ACC112 (cell line): ENCODE measurements around the gene PPFIA3.

Experiments
- H2AFZ ChIP-seq: fragments of 200-600 bp; sonication (generic); one replicate; pipeline ENCODE4 v1.6.0; 2017; ENCODE audit warnings: antibody characterized with exemption, low read length; ENCODE audit not compliant: unreplicated experiment
- H3K27ac ChIP-seq: fragments of 200-600 bp; sonication (generic); 2 replicates; pipeline ENCODE4 v1.5.1; 2014; ENCODE audit warnings: low read depth, mild to moderate bottlenecking, antibody characterized with exemption, low read length, moderate library complexity
- H3K27me3 ChIP-seq: fragments of 200-600 bp; sonication (generic); 2 replicates; pipeline ENCODE4 v1.6.1; 2014; ENCODE audit warnings: mild to moderate bottlenecking, antibody characterized with exemption, low read length, moderate library complexity, mixed read lengths; ENCODE audit not compliant: insufficient read depth
- H3K36me3 ChIP-seq: fragments of 200-600 bp; sonication (generic); 2 replicates; pipeline ENCODE4 v1.6.1; 2016; ENCODE audit warnings: mild to moderate bottlenecking, antibody characterized with exemption, low read length, moderate library complexity, mixed read lengths; ENCODE audit not compliant: insufficient read depth
- H3K4me1 ChIP-seq: fragments of 200-600 bp; sonication (generic); one replicate; pipeline ENCODE4 v1.6.1; 2016; ENCODE audit warnings: low read length, mixed read lengths; ENCODE audit not compliant: insufficient read depth, unreplicated experiment, control insufficient read depth
- H3K4me3 ChIP-seq: fragments of 200-600 bp; sonication (generic); 2 replicates; pipeline ENCODE4 v1.5.1; 2014; ENCODE audit warnings: mild to moderate bottlenecking, low read depth, low read length
- H3K79me2 ChIP-seq: fragments of 200-600 bp; sonication (generic); one replicate; pipeline ENCODE4 v1.6.0; 2016; ENCODE audit warnings: low read length; ENCODE audit not compliant: control insufficient read depth, unreplicated experiment, insufficient read depth

The PPFIA3 gene

DNA sequence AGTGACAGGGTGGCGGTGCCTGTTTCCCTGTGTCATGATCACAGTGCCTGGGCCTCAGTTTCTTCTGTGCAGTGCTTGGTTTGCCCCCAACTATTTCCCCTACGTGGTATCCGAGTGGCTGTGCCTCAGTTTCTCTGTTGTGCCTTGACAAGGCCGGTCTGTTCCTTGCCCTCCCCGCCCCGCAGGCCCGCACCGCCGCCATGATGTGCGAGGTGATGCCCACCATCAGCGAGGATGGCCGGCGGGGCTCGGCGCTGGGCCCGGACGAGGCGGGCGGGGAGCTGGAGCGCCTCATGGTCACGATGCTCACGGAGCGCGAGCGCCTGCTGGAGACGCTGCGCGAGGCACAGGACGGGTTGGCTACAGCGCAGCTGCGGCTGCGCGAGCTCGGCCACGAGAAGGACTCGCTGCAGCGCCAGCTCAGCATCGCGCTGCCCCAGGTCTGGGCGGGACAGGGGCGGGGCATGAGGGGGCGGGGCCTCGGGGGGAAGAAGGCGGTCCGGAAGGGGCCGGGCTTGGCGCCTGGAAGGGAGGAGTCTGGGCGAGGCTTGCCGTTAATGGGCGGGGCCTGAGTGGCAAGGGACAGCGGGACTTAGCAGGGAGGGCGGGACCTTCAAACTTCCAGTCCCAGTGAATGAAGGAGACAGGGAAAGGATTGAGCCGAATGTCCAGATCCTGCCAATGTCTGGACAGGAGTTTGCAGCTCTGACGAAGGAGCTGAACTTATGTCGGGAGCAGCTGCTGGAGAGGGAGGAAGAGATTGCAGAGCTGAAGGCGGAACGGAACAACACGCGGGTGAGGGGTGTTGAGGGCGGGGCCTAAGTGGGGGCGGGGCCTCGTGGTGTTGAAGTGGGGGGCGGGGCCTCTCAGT, 8.6 kb downstream of the PPFIA3 start:
- H3K27ac ChIP-seq: peak overlapping the region; percentile 17; the same call in 1 of the 2 replicates
- H3K79me2 ChIP-seq: no peaks in the 10 kb centered on the region
- peak overlapping the region; percentile 70 for H3K4me3 ChIP-seq
- H3K27me3 ChIP-seq: no peaks in the 10 kb centered on the region
- no peaks in the 10 kb centered on the region for H3K4me1 ChIP-seq
- H2AFZ ChIP-seq: peak overlapping the region; percentile 72
- H3K36me3 ChIP-seq: no peaks in the 10 kb centered on the region

DNA sequence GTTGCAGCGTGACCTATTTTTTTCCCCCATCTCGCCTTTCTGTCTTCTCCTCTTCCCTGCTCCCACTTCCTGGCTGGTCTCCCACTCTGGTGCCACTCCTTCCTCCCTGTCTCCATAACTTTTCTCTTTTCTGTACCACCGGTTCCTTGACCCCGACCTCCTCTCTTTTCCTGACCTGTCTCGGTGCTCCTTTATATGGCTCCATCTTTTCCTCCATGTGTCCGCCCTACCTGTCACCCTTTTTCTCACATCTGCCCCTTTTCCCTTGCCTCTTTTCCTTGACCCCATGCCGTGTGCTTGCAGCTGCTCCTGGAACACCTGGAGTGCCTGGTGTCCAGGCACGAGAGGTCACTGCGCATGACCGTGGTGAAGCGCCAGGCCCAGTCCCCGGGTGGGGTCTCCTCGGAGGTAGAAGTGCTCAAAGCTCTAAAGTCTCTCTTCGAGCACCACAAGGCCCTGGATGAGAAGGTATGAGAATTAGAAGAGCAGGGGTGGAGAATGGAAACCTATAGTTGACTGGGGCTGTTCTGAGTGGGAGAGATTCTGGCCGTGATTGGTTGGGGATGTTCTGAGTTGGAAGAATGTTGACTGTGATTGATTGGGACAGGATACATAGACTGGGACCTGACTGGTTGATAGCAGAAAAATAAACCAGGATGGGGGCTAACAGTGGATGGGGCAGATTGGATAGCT, 9.3 kb downstream of the PPFIA3 start:
- H3K27ac ChIP-seq: no peak overlapping the region

DNA sequence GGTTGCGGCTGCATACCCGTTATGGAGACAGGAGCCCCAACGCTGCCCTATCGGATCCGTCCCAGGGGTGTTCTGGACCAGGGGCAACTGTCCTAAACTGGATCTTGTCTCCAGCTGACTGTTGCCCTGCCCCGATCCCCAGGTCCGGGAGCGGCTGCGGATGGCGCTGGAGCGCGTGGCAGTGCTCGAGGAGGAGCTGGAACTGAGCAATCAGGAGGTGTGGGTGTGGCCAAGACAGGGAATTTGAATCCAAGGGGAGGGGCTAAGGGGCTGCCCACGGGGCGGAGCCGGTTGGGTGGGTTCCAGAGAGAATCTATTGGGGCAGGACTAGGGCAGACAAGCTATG, 9.9 kb downstream of the PPFIA3 start:
- no peaks in the 10 kb centered on the region for H3K27me3 ChIP-seq
- H3K4me1 ChIP-seq: no peaks in the 10 kb centered on the region
- no peak overlapping the region for H3K27ac ChIP-seq
- H2AFZ ChIP-seq: no peak overlapping the region
- H3K79me2 ChIP-seq: no peaks in the 10 kb centered on the region
- no peak overlapping the region for H3K4me3 ChIP-seq
- no peaks in the 10 kb centered on the region for H3K36me3 ChIP-seq

More for the DNA sequence above, 9.3 kb downstream of the PPFIA3 start:
- Histone ChIP-seq H3K4me3 (peak overlapping the region; percentile 70), H3K36me3 (no peaks in the 10 kb centered on the region), H3K4me1 (no peaks in the 10 kb centered on the region), H3K79me2 (no peaks in the 10 kb centered on the region), H2AFZ (no peak overlapping the region), H3K27me3 (no peaks in the 10 kb centered on the region)

DNA sequence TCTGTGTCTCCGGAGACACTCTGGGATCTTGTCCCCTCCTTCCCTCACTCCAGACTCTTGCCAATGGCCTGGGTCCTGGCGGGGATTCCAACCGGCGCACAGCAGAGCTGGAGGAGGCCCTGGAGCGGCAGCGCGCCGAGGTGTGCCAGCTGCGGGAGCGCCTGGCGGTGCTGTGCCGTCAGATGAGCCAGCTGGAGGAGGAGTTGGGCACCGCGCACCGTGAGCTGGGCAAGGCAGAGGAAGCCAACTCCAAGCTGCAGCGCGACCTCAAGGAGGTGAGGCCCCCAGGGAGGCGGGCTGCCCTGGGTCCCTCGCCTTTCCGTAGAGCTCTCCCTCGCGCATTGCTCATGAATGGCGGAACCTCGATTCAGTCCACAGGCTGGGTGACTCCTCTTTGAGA, 11.0 kb downstream of the PPFIA3 start:
- H3K36me3 ChIP-seq: no peaks in the 10 kb centered on the region
- no peak overlapping the region for H3K27ac ChIP-seq
- H3K79me2 ChIP-seq: no peaks in the 10 kb centered on the region
- H3K27me3 ChIP-seq: no peaks in the 10 kb centered on the region
- H3K4me1 ChIP-seq: no peaks in the 10 kb centered on the region
- H2AFZ ChIP-seq: no peak overlapping the region
- H3K4me3 ChIP-seq: no peak overlapping the region

DNA sequence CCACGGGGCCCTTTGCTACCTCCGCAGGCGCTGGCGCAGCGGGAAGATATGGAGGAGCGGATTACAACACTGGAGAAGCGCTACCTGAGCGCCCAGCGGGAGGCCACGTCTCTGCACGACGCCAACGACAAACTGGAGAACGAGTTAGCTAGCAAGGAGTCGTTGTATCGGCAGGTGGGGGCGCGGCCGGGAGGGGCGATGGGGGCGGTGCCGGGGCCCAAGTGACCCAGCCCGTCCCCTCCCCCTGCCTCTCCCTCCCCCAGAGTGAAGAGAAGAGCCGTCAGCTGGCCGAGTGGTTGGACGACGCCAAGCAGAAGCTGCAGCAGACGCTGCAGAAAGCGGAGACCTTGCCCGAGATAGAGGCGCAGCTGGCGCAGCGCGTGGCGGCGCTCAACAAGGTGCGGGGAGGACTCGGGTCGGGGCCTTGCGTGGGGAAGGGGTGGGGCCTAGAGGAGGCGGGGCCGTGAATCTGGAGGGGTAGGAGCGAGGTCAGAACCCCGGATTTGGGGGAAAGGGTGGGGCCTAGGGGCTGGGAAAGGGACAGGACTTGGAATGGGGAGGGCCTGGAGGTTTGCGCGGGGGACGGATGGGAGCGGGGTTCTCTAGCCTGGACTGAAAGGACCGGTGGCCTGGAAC, 13.7 kb downstream of the PPFIA3 start:
- Histone ChIP-seq H3K4me3 (peak overlapping the region; percentile 17; the same call in 1 of the 2 replicates), H3K36me3 (no peaks in the 10 kb centered on the region), H2AFZ (no peak overlapping the region), H3K27ac (no peak overlapping the region), H3K79me2 (no peaks in the 10 kb centered on the region), H3K27me3 (no peaks in the 10 kb centered on the region), H3K4me1 (no peaks in the 10 kb centered on the region)

DNA sequence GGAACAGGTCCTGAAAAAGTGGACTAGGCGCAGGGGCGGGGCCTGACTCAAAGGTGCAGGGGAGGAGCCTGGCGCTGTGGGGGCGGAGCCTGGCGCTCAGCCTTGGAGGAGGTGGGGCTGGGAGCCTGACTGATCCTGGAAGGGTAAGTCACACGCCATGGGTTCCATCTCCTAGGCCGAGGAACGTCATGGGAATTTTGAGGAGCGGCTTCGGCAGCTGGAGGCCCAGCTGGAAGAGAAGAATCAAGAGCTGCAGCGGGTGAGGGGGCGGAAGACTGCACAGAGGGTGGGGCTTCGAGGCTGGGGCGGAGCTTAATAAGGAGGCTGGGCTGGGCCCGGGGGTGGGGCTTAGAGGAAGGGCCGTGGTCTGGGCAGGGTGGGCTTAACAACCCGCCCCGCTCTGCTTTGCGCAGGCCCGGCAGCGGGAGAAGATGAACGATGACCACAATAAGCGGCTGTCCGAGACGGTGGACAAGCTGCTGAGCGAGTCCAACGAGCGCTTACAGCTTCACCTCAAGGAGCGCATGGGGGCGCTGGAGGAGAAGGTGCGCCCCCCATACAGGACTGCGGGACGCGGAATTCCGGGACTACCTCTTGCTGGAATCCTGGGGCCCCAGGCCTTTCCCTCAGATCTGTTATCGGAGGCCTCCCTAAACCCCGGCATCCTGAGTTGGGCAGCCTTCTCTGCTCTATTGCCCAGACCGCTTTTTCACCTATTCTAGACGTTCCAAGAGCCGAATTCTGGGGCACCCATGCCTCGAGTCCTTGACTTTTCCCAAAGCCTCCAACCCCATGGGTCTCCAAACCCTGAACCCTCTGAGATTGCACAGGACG, 14.5 kb downstream of the PPFIA3 start:
- no peaks in the 10 kb centered on the region for H3K27me3 ChIP-seq
- no peaks in the 10 kb centered on the region for H3K36me3 ChIP-seq
- no peak overlapping the region for H3K27ac ChIP-seq
- peak overlapping the region; percentile 17; the same call in 1 of the 2 replicates for H3K4me3 ChIP-seq
- no peak overlapping the region for H2AFZ ChIP-seq
- H3K4me1 ChIP-seq: no peaks in the 10 kb centered on the region
- no peaks in the 10 kb centered on the region for H3K79me2 ChIP-seq

DNA sequence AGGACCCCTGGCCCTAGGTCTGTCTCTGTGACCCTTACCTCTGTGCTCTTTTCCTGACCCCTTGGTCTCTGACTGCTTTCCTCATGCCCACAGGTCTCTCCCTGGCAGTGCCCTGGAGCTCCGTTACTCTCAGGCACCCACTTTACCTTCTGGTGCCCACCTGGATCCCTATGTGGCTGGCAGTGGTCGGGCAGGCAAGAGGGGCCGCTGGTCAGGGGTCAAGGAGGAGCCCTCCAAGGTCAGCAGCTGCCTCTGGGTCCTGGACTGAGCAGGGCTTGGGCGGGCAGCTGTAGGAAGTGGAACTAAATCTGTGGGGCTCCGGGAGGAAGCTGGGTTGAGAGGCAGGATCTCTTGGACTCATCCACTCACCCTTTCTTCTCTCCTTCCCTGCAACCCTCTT, 16.3 kb downstream of the PPFIA3 start:
- Histone ChIP-seq H3K79me2 (no peaks in the 10 kb centered on the region), H3K27ac (no peak overlapping the region), H3K27me3 (no peaks in the 10 kb centered on the region), H3K4me1 (no peaks in the 10 kb centered on the region), H3K4me3 (no peak overlapping the region), H2AFZ (no peak overlapping the region), H3K36me3 (no peaks in the 10 kb centered on the region)

DNA sequence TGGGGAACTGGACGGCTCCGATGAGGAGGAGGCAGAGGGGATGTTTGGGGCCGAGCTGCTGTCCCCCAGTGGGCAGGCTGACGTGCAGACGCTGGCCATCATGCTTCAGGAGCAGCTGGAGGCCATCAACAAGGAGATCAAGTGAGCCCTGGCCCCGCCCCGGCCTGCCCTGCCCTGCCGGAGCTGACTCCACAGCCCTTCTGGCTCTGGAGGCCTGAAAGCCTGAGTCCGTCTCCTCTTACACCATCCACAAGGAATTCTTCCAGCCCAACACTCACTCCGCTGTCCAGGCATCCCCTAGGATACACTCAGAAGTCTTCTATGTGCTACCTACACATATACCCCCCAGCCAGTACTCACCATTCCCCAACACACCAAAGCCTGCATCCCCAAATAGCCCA, 17.4 kb downstream of the PPFIA3 start:
- no peaks in the 10 kb centered on the region for H3K27me3 ChIP-seq
- H3K4me1 ChIP-seq: no peaks in the 10 kb centered on the region
- no peaks in the 10 kb centered on the region for H3K79me2 ChIP-seq
- no peak overlapping the region for H3K4me3 ChIP-seq
- no peaks in the 10 kb centered on the region for H3K36me3 ChIP-seq
- no peak overlapping the region for H3K27ac ChIP-seq
- H2AFZ ChIP-seq: no peak overlapping the region

DNA sequence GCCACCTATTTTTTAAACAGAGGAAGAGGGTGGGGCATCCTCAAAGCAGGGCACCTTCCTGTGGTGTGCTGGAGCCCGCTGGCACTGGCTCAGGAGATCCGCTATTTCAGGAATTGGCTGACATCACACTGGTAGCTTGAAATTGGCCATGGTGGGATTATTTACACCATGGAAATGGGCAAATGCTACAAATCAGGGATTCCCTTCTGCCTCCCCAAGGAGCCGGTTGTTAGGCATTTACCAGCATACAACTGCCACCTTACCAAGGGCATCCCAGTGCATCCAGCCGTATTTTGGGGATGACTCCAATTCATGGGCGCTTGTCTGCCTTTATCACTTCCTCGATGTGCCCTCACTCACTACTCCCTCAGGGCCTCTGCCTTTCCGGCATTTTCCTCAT, 21.6 kb downstream of the PPFIA3 start:
- H3K79me2 ChIP-seq: no peaks in the 10 kb centered on the region
- H3K4me3 ChIP-seq: no peak overlapping the region
- H3K27ac ChIP-seq: no peak overlapping the region
- H3K27me3 ChIP-seq: no peaks in the 10 kb centered on the region
- no peaks in the 10 kb centered on the region for H3K36me3 ChIP-seq
- no peaks in the 10 kb centered on the region for H3K4me1 ChIP-seq
- no peak overlapping the region for H2AFZ ChIP-seq

DNA sequence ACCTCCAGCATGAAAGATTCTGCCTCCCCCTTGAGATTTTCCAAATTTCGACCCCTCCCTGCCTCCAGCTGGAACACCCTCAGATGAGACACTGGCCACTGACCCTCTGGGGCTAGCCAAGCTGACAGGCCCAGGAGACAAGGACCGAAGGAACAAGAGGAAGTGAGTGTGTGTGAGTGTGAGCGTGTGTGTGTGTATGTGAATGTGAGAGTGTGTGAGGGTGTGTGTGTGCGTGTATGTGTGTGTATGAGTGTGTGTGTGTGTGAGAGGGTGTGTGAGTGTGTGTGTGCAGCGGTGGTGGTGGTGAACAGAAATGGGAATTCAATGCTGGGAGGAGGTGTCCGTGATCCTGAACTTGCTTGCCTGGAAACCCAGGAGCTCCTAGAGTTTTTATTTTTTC, 22.0 kb downstream of the PPFIA3 start:
- Histone ChIP-seq H3K36me3 (no peaks in the 10 kb centered on the region), H3K27ac (no peak overlapping the region), H2AFZ (no peak overlapping the region), H3K27me3 (no peaks in the 10 kb centered on the region), H3K4me1 (no peaks in the 10 kb centered on the region), H3K79me2 (no peaks in the 10 kb centered on the region), H3K4me3 (no peak overlapping the region)
